NCI-H2196 treated with DMSO at 0.1 percent for 48 hours (cell line): ENCODE data around the gene CEP89.
"Not testable (repeated sequence)": the region's sequence is repeated elsewhere in the genome, so short reads cannot be mapped to it uniquely, and the experiment has no call there.

Source experiments
- DNase-seq: peaks from one replicate; lab custom pipeline; 2025; ENCODE audit not compliant: unreplicated experiment; lab: John Stamatoyannopoulos, UW

The CEP89 gene

GRCh38 chr19:32971715-32972540, at the start of gene CEP89, which contains the start of gene FAAP24:
TSS of gene CEP89 (minus strand) at chr19:32971958. CDS start at chr19:32971874, 84 bp downstream.
TSS of gene FAAP24 (plus strand) at chr19:32972242. CDS start at chr19:32973197, 955 bp downstream.
- peak; percentile 96 for DNase-seq

GRCh38 chr19:33010891-33011290, 39.1 kb upstream of the CEP89 start:
- not testable (repeated sequence) for DNase-seq

- no peak for DNase-seq
Observed at GRCh38 chr19:33008738-33009137, 37.0 kb upstream of the CEP89 start.

- DNase-seq = peak; percentile 6
Observed at GRCh38 chr19:33005440-33005839, 33.7 kb upstream of the CEP89 start.

- not testable (repeated sequence) for DNase-seq
Observed at GRCh38 chr19:33003424-33004024, 31.8 kb upstream of the CEP89 start.

GRCh38 chr19:33002126-33002865, 30.5 kb upstream of the CEP89 start:
- peak; percentile 10 for DNase-seq

GRCh38 chr19:33000910-33001309, 29.2 kb upstream of the CEP89 start:
- no peak for DNase-seq

GRCh38 chr19:33000510-33000909, 28.8 kb upstream of the CEP89 start:
- DNase-seq = no peak

- no peak for DNase-seq
Observed at GRCh38 chr19:32998722-32999121, 27.0 kb upstream of the CEP89 start.

- no peak for DNase-seq
Observed at GRCh38 chr19:32997716-32998355, 26.1 kb upstream of the CEP89 start.

- DNase-seq = not testable (repeated sequence)
Observed at GRCh38 chr19:32997061-32997464, 25.3 kb upstream of the CEP89 start.

- DNase-seq = not testable (repeated sequence)
Observed at GRCh38 chr19:32995966-32996365, 24.2 kb upstream of the CEP89 start.

- no peak for DNase-seq
Observed at GRCh38 chr19:32988724-32989123, 17.0 kb upstream of the CEP89 start.

- DNase-seq = not testable (repeated sequence)
Observed at GRCh38 chr19:32988254-32988653, 16.5 kb upstream of the CEP89 start.

GRCh38 chr19:32982488-32982887, 10.7 kb upstream of the CEP89 start:
- not testable (repeated sequence) for DNase-seq

GRCh38 chr19:32979807-32980206, 8.0 kb upstream of the CEP89 start:
- DNase-seq = not testable (repeated sequence)

- not testable (repeated sequence) for DNase-seq
Observed at GRCh38 chr19:32977813-32978212, 6.1 kb upstream of the CEP89 start.

GRCh38 chr19:32977280-32977679, 5.5 kb upstream of the CEP89 start:
- DNase-seq = peak; percentile 12

- DNase-seq = peak; percentile 40
Observed at GRCh38 chr19:32976223-32976805, 4.6 kb upstream of the CEP89 start.

- DNase-seq = no peak
Observed at GRCh38 chr19:32971012-32971595, 654 bp downstream of the CEP89 start.
